Measurements from ENCODE around the gene TBCC. TPM values are rescaled to one million over a fixed set of nuclear protein-coding genes. Genes with fewer than 3 reads are reported as not detected.
A peak's percentile ranks its signal among the peaks of the same experiment; 100 is the strongest.

Gene TBCC
- total and polyA plus RNA-seq, 9 donors = 14.1 to 18.7 (median 16.4) TPM

- Histone ChIP-seq H3K27ac (peak overlapping the region; percentile 26 to 85), H3K27me3 (no peaks in the 10 kb centered on the region), H3K4me1 (ENCODE audit: insufficient read depth) (peaks cover 5% of the 10 kb centered on the region), H3K9me3 (no peaks in the 10 kb centered on the region), H3K4me3 (peak overlapping the region; percentile 43), H3K36me3 (no peaks in the 10 kb centered on the region)
- TF ChIP-seq CTCF (IDR thresholded peaks at IDR 0.05) (peak; percentile 90 to 94 (median 93)), EP300 (IDR thresholded peaks at IDR 0.05) (no peak)
- intact Hi-C loops (cut with DNase I) = loop anchor here in 3 of 4 donors (5.0 to 10.0 kb wide), 4 partner anchors 59 to 151 kb away; partner anchors contain the start of gene RPL7L1 (in 2 of the 3)
- peak; percentile 65 to 87 (median 81) for DNase-seq
- 1% methylated on average over 14 of the region's 14 CpGs for WGBS, 3 donors
Measured at GRCh38 chr6:42726485-42727086, 19.3 kb downstream of the TBCC start.

GRCh38 chr6:42726026-42726425 lies 19.9 kb downstream of the TBCC start:
- TF ChIP-seq POLR2A (IDR thresholded peaks at IDR 0.05) = no peak
- no peak for TF ChIP-seq EP300 (IDR thresholded peaks at IDR 0.05)
- TF ChIP-seq CTCF (IDR thresholded peaks at IDR 0.05) = no peak
- DNase-seq = no peak
- no peaks in the 10 kb centered on the region for H3K27me3 ChIP-seq
- no peaks in the 10 kb centered on the region for H3K36me3 ChIP-seq
- H3K27ac ChIP-seq = peak overlapping the region; percentile 10 to 85
- peak overlapping the region; percentile 43 for H3K4me3 ChIP-seq
- peaks cover 5% of the 10 kb centered on the region for H3K4me1 ChIP-seq (ENCODE audit: insufficient read depth)
- H3K9me3 ChIP-seq = no peaks in the 10 kb centered on the region
- intact Hi-C loops (cut with DNase I) = loop anchor here in 3 of 4 donors (5.0 to 10.0 kb wide), 4 partner anchors 59 to 151 kb away; partner anchors contain the start of gene RPL7L1 (in 2 of the 3)

GRCh38 chr6:42724825-42725224 lies 21.1 kb downstream of the TBCC start:
- no peak overlapping the region for H3K27ac ChIP-seq
- intact Hi-C loops (cut with DNase I) = loop anchor here (5.0 to 10.0 kb wide), 5 partner anchors 53 to 152 kb away; partner anchors contain the start of gene RPL7L1 (in 2 of the 4)
- no peaks in the 10 kb centered on the region for H3K27me3 ChIP-seq

DNA sequence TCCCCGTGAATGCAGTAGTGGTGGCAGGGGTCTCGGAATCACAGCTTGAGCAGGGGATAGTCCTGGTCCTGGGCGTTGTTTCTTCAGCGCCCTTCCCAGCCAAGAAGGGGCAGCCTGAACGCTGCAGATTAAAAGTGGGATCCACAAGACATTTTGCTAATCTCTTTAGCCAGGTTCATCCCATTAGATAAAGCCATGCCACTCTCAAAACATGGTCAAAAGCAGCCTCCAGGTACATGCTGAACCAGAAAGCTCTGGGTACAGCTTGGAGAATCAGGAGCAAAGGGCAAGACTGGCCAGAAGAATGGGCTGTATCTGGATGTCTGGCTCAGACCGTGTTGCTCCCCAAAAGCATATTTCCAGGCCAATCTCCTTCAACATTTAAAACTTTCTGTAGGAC lies 23.4 kb downstream of the TBCC start, which contains the start of gene PRPH2:
Gene PRPH2 (minus strand): TSS at position 101 of the 400 bp plus-strand sequence. CDS start 263 bp downstream, outside the sequence.
- no peaks in the 10 kb centered on the region for H3K36me3 ChIP-seq
- intact Hi-C loops (cut with DNase I) = loop anchor here in 3 of 4 donors (5.0 to 10.0 kb wide), 3 partner anchors 50 to 152 kb away; partner anchors contain the start of gene RPL7L1 (in 1 of the 3)
- no peak within 1 kb of the TSS for H3K27ac ChIP-seq
- DNase-seq = no peak
- H3K4me3 ChIP-seq = no peak within 1 kb of the TSS
- no peaks in the 10 kb centered on the region for H3K9me3 ChIP-seq
- H3K4me1 ChIP-seq (ENCODE audit: insufficient read depth) = peaks cover 5% of the 10 kb centered on the region
- TF ChIP-seq CTCF (IDR thresholded peaks at IDR 0.05) (no peak), EP300 (IDR thresholded peaks at IDR 0.05) (no peak), POLR2A (IDR thresholded peaks at IDR 0.05) (no peak)
- H3K27me3 ChIP-seq = no peaks in the 10 kb centered on the region
- 80 to 94% (median 92%) methylated on average over 6 of the region's 6 CpGs for WGBS, 3 donors

More at GRCh38 chr6:42724825-42725224, 21.1 kb downstream of the TBCC start:
- H3K9me3 ChIP-seq = no peaks in the 10 kb centered on the region
- H3K36me3 ChIP-seq = no peaks in the 10 kb centered on the region
- no peak overlapping the region for H3K4me3 ChIP-seq
- H3K4me1 ChIP-seq (ENCODE audit: insufficient read depth) = peaks cover 5% of the 10 kb centered on the region
- TF ChIP-seq EP300 (IDR thresholded peaks at IDR 0.05) (no peak), CTCF (IDR thresholded peaks at IDR 0.05) (no peak), POLR2A (IDR thresholded peaks at IDR 0.05) (no peak)
- no peak for DNase-seq
